Measurements from ENCODE around the gene GSDMA. TPM values are rescaled to one million over a fixed set of nuclear protein-coding genes. Genes with fewer than 3 reads are reported as not detected.

The GSDMA gene
- total RNA-seq, 4 donors from 2014 or later, result not detected

GRCh38 chr17:39919087-39919683 lies 43.6 kb upstream of the GSDMA start:
- Histone ChIP-seq H3K9me3 (no peaks in the 10 kb centered on the region), H3K36me3 (peaks cover 29 to 34% of the 10 kb centered on the region in 2 donors)

DNA sequence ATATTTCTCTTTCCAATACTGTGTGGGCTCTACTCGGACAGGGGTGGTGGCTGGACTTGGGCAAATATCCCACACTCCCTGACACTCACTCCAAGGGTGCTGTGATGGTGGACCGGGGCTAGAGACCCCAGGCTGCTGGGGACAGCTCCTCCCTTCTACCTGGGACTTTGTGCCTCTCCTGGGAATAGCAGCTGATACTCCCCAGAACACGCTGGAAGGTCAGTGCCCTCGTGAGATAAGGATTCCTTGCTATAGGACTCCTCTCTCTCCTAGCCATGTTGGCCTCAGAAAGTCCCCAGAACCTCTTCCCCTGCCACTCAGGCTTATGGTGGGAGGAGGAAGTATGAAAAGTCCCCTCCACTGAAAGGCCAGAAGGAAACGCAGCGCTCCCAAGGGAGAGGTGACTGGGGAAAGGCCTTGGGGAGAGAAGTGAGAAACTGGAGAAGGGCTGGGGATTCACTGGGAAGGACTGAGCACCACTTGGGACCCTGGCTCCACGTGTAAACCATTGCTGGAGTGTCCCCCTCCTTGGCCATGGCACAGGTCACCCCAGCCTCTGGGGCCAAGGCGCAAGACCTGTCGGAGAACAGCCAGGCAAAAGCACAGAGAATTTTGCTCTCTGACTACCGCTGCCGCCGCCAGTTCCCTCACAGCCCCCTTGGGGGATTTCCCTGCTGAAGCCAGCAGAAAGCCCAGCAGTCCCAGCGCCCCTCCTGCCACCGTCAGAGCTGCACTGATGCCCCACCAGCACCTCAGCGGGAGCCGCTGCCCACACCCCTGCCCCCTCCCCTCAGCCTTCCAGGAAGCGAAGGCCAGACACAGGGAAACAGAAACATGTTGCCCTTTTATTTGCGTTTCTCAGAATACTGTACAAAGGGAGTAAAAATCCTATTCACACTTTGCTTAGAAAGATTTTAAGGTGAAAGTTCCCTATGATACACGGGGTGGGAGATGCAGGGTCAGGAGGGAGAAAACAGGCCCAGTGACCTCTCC lies 42.3 kb upstream of the GSDMA start:
- Histone ChIP-seq H3K36me3 (peaks cover 29 to 34% of the 10 kb centered on the region in 2 donors), H3K4me3 (replicated peaks in 1 of 3) (no peak overlapping the region), H3K4me1 (peaks cover under 1 to 17% of the 10 kb centered on the region in 2 donors), H3K27me3 (no peaks in the 10 kb centered on the region), H3K27ac (no peak overlapping the region), H3K9me3 (no peaks in the 10 kb centered on the region)
- no peak for DNase-seq
- intact Hi-C loops (cut with DNase I), result no loop called here
- TF ChIP-seq, protein P1, sequence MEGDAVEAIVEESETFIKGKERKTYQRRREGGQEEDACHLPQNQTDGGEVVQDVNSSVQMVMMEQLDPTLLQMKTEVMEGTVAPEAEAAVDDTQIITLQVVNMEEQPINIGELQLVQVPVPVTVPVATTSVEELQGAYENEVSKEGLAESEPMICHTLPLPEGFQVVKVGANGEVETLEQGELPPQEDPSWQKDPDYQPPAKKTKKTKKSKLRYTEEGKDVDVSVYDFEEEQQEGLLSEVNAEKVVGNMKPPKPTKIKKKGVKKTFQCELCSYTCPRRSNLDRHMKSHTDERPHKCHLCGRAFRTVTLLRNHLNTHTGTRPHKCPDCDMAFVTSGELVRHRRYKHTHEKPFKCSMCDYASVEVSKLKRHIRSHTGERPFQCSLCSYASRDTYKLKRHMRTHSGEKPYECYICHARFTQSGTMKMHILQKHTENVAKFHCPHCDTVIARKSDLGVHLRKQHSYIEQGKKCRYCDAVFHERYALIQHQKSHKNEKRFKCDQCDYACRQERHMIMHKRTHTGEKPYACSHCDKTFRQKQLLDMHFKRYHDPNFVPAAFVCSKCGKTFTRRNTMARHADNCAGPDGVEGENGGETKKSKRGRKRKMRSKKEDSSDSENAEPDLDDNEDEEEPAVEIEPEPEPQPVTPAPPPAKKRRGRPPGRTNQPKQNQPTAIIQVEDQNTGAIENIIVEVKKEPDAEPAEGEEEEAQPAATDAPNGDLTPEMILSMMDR (IDR thresholded peaks at IDR 0.05), result no peak
- TF ChIP-seq POLR2A (IDR thresholded peaks at IDR 0.05), result no peak
- 83 to 84% methylated on average over 18 to 19 of the region's 19 CpGs for WGBS, 2 donors

More at GRCh38 chr17:39919087-39919683, 43.6 kb upstream of the GSDMA start:
- WGBS, 2 donors, result 98% methylated on average over 9 of the region's 9 CpGs
- DNase-seq, result no peak
- H3K27ac ChIP-seq, result no peak overlapping the region
- H3K4me1 ChIP-seq, result peaks cover 0 to 3% of the 10 kb centered on the region in 2 donors
- TF ChIP-seq POLR2A (IDR thresholded peaks at IDR 0.05), result no peak
- TF ChIP-seq, protein P1 (IDR thresholded peaks at IDR 0.05), result no peak
- no peak overlapping the region for H3K4me3 ChIP-seq (replicated peaks in 1 of 3)
- intact Hi-C loops (cut with DNase I), result no loop called here
- H3K27me3 ChIP-seq, result no peaks in the 10 kb centered on the region

DNA sequence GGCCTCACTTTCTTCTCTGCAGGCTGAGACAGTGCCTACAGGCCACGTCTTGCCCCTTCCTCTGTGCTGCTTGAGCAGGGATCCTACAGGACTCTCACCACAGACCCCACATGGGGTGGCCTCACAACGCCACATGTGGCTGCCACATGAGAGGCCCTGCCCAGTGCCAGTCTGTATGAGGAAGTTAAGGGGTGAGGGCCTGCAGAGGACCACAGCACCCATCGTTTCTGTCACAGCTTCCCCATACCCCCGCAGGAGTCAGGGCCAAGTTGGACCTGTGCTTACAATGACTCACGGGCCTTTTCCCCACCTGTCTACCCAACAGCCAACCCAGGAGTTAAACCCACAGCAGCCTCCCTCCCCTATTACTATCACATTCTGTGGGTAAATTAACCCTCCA lies 41.5 kb upstream of the GSDMA start:
- Histone ChIP-seq H3K27me3 (no peaks in the 10 kb centered on the region), H3K4me1 (peaks cover 8 to 25% of the 10 kb centered on the region in 2 donors), H3K4me3 (replicated peaks in 1 of 3) (no peak overlapping the region), H3K9me3 (no peaks in the 10 kb centered on the region), H3K27ac (no peak overlapping the region), H3K36me3 (peaks cover 29 to 34% of the 10 kb centered on the region in 2 donors)
- intact Hi-C loops (cut with DNase I), result no loop called here
- no peak for TF ChIP-seq POLR2A (IDR thresholded peaks at IDR 0.05)
- TF ChIP-seq, protein P1 (IDR thresholded peaks at IDR 0.05), result no peak
- no peak for DNase-seq
- 88 to 91% methylated on average over 5 of the region's 5 CpGs for WGBS, 2 donors

GRCh38 chr17:39922006-39922405 lies 40.8 kb upstream of the GSDMA start:
- TF ChIP-seq, protein P1 (IDR thresholded peaks at IDR 0.05), result no peak
- no peak for TF ChIP-seq POLR2A (IDR thresholded peaks at IDR 0.05)
- no peaks in the 10 kb centered on the region for H3K27me3 ChIP-seq
- 95 to 99% methylated on average over 6 of the region's 6 CpGs for WGBS, 2 donors
- peaks cover 29 to 34% of the 10 kb centered on the region in 2 donors for H3K36me3 ChIP-seq
- intact Hi-C loops (cut with DNase I), result no loop called here
- H3K9me3 ChIP-seq, result no peaks in the 10 kb centered on the region
- no peak overlapping the region for H3K4me3 ChIP-seq (replicated peaks in 1 of 3)
- peaks cover 12 to 30% of the 10 kb centered on the region in 2 donors for H3K4me1 ChIP-seq
- DNase-seq, result no peak
- H3K27ac ChIP-seq, result no peak overlapping the region
